H9 (cell line): Measurements from ENCODE around the gene TMEM272. TPM values are rescaled to one million over a fixed set of nuclear protein-coding genes. Genes with fewer than 3 reads are reported as not detected.

ENCODE experiments used
- DNase-seq: peaks from one replicate; pipeline ENCODE4 v3.0.0-alpha.2; 2017
- H2AFZ ChIP-seq: one replicate; pipeline ENCODE4 v1.6.1; 2013; ENCODE audit warnings: mild to moderate bottlenecking, low read length, control low read depth, moderate library complexity
- H2AK5ac ChIP-seq: 2 replicates; pipeline ENCODE4 v1.6.1; 2013; ENCODE audit warnings: low read length, control low read depth, mixed read lengths; ENCODE audit not compliant: insufficient read length
- H2BK120ac ChIP-seq: one replicate; pipeline ENCODE4 v1.6.1; 2013; ENCODE audit warnings: low read depth, mild to moderate bottlenecking, low read length, control low read depth, inconsistent platforms; ENCODE audit not compliant: poor library complexity, severe bottlenecking
- H2BK12ac ChIP-seq: 2 replicates; pipeline ENCODE4 v1.6.1; 2013; ENCODE audit warnings: low read length, control low read depth, mixed read lengths, low read depth; ENCODE audit not compliant: insufficient read length
- H2BK15ac ChIP-seq: 2 replicates; pipeline ENCODE4 v1.6.1; 2013; ENCODE audit warnings: low read depth, low read length, control low read depth
- H2BK20ac ChIP-seq: one replicate; pipeline ENCODE4 v1.6.1; 2013; ENCODE audit warnings: low read depth, mild to moderate bottlenecking, low read length, control low read depth, inconsistent platforms; ENCODE audit not compliant: poor library complexity, severe bottlenecking
- H2BK5ac ChIP-seq: 2 replicates; pipeline ENCODE4 v1.6.1; 2013; ENCODE audit warnings: low read length, control low read depth, mixed read lengths; ENCODE audit not compliant: insufficient read length
- H3K14ac ChIP-seq: 2 replicates; pipeline ENCODE4 v1.6.1; 2013; ENCODE audit warnings: low read length, control low read depth; ENCODE audit not compliant: insufficient read depth
- H3K18ac ChIP-seq: 2 replicates; pipeline ENCODE4 v1.6.1; 2013; ENCODE audit warnings: low read depth, mild to moderate bottlenecking, mixed read lengths, low read length, control low read depth; ENCODE audit not compliant: insufficient read length
- H3K23ac ChIP-seq: 2 replicates; pipeline ENCODE4 v1.6.1; 2013; ENCODE audit warnings: low read length, control low read depth, mixed read lengths, low read depth; ENCODE audit not compliant: insufficient read length
- H3K23me2 ChIP-seq: 2 replicates; pipeline ENCODE4 v1.6.1; 2013; ENCODE audit warnings: low read depth, mild to moderate bottlenecking, mixed read lengths, low read length, control low read depth; ENCODE audit not compliant: insufficient read length, poor library complexity, severe bottlenecking
- H3K27ac ChIP-seq: 2 replicates; pipeline ENCODE4 v1.5.1; 2013; ENCODE audit warnings: low read length, control low read depth, mixed read lengths, low read depth; ENCODE audit not compliant: insufficient read length
- H3K27me3 ChIP-seq: 2 replicates; pipeline ENCODE4 v1.6.1; 2013; ENCODE audit warnings: low read length, control low read depth, inconsistent platforms; ENCODE audit not compliant: insufficient read depth
- H3K4ac ChIP-seq: 2 replicates; pipeline ENCODE4 v1.6.1; 2013; ENCODE audit warnings: low read depth, mild to moderate bottlenecking, control low read depth, inconsistent platforms, low read length, moderate library complexity
- H3K4me1 ChIP-seq: 2 replicates; pipeline ENCODE4 v1.6.1; 2013; ENCODE audit warnings: low read length, control low read depth, inconsistent platforms; ENCODE audit not compliant: insufficient read depth
- H3K4me2 ChIP-seq: 2 replicates; pipeline ENCODE4 v1.6.1; 2013; ENCODE audit warnings: low read length, control low read depth, mixed read lengths; ENCODE audit not compliant: insufficient read length, insufficient read depth
- H3K56ac ChIP-seq: 2 replicates; pipeline ENCODE4 v1.6.1; 2013; ENCODE audit warnings: low read depth, mild to moderate bottlenecking, mixed read lengths, low read length, control low read depth; ENCODE audit not compliant: insufficient read length
- H3K79me1 ChIP-seq: 2 replicates; pipeline ENCODE4 v1.6.1; 2013; ENCODE audit warnings: low read depth, mild to moderate bottlenecking, moderate library complexity, low read length, control low read depth, inconsistent platforms; ENCODE audit not compliant: insufficient read depth, poor library complexity, severe bottlenecking
- H3K79me2 ChIP-seq: 2 replicates; pipeline ENCODE4 v1.6.1; 2013; ENCODE audit warnings: low read length, control low read depth, inconsistent platforms; ENCODE audit not compliant: insufficient read depth
- H3K9ac ChIP-seq: 2 replicates; pipeline ENCODE4 v1.6.1; 2013; ENCODE audit warnings: low read length, control low read depth, mixed read lengths; ENCODE audit not compliant: insufficient read length; ENCODE audit errors: extremely low read depth
- H3K9me3 ChIP-seq: one replicate; pipeline ENCODE4 v1.6.1; 2013; ENCODE audit warnings: low read depth, low read length, inconsistent platforms; ENCODE audit not compliant: control insufficient read depth
- H3T11ph ChIP-seq: one replicate; pipeline ENCODE4 v1.6.1; 2013; ENCODE audit warnings: mild to moderate bottlenecking, low read length, control low read depth, inconsistent platforms
- H4K20me1 ChIP-seq: one replicate; pipeline ENCODE4 v1.6.1; 2013; ENCODE audit not compliant: control insufficient read depth, insufficient read length, insufficient read depth
- H4K5ac ChIP-seq: 2 replicates; pipeline ENCODE4 v1.6.1; 2013; ENCODE audit warnings: low read depth, mild to moderate bottlenecking, mixed read lengths, low read length, control low read depth; ENCODE audit not compliant: insufficient read length
- H4K8ac ChIP-seq: replicated peaks from 2 replicates; pipeline ENCODE4 v1.6.1; 2013; ENCODE audit warnings: low read length, control low read depth, mixed read lengths, low read depth; ENCODE audit not compliant: insufficient read length
- H4K91ac ChIP-seq: 2 replicates; pipeline ENCODE4 v1.6.1; 2013; ENCODE audit warnings: low read depth, mild to moderate bottlenecking, moderate library complexity, mixed read lengths, low read length, control low read depth; ENCODE audit not compliant: insufficient read length
- H3K27ac Mint-ChIP-seq, 3 experiments: 2 replicates in 2 of 3; 3 replicates in 1 of 3; pipeline ENCODE4 v1.8.0; 2020 to 2021; ENCODE audit warnings: mixed read lengths in 3 of 3, mild to moderate bottlenecking in 1 of 3, moderate library complexity in 1 of 3
- H3K27me3 Mint-ChIP-seq: 2 replicates; pipeline ENCODE4 v1.8.0; 2021; ENCODE audit warnings: low read depth, mild to moderate bottlenecking, moderate library complexity, mixed read lengths
- H3K36me3 Mint-ChIP-seq, 3 experiments: 2 replicates in 2 of 3; 3 replicates in 1 of 3; pipeline ENCODE4 v1.8.0; 2020 to 2021; ENCODE audit warnings: low read depth in 3 of 3, mixed read lengths in 3 of 3; ENCODE audit not compliant: insufficient read depth in 1 of 3
- H3K4me1 Mint-ChIP-seq, 2 experiments: 2 replicates each; pipeline ENCODE4 v1.8.0; 2020; ENCODE audit warnings: mixed read lengths in 2 of 2
- H3K4me3 Mint-ChIP-seq, 2 experiments: 2 replicates in 1 of 2; 3 replicates in 1 of 2; pipeline ENCODE4 v1.8.0; 2020 to 2021; ENCODE audit warnings: mild to moderate bottlenecking in 2 of 2, mixed read lengths in 2 of 2, moderate library complexity in 1 of 2
- H3K9me3 Mint-ChIP-seq, 2 experiments: 2 replicates in 1 of 2; 3 replicates in 1 of 2; pipeline ENCODE4 v1.8.0; 2020; ENCODE audit warnings: mild to moderate bottlenecking in 2 of 2, mixed read lengths in 2 of 2, moderate library complexity in 1 of 2
- WGBS: extraction: QIAGEN DNeasy Blood & Tissue Kit; methylation state at CpG from one replicate; pipeline ENCODE4 v1.1.7; 2013; ENCODE audit warnings: missing lambda C conversion rate, low lambda C conversion rate, mixed read lengths; ENCODE audit not compliant: insufficient read length; ENCODE audit errors: extremely low coverage; 5-methylcytosine and 5-hydroxymethylcytosine counted together
- total RNA-seq: library from RNA; stranded (reverse); gene quantifications from 2 replicates; pipeline ENCODE4 v1.2.1, GENCODE V29; 2021
- TF ChIP-seq, protein P1 (sequence below): fragments of 200-600 bp; sonication (generic); conservative IDR thresholded peaks from 3 replicates; pipeline ENCODE4 v1.8.0; 2021; ENCODE audit warnings: antibody characterized with exemption, mild to moderate bottlenecking

TMEM272 gene
- total RNA-seq, 1 experiment from 2014 or later: not detected

DNA sequence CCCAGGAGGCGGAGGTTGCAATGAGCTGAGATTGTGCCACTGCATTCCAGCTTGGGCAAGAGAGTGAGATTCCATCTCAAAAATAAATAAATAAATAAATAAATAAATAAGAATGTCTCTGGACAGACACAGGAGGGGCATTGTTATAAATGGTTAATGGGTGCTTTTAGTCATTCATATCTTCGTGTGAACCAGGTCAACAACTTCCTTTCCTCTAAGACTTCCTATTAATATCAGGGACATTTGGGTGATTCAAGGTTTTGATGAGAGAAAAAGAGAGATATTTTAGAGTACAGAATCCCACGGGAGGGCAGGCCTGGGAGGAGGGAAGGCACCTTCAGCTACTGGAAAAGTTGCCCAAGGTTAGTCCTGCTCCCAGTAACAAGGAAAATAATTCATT is 64.9 kb downstream of the TMEM272 start:
- Histone ChIP-seq H4K8ac (no peak overlapping the region), H3K23me2 (no peaks in the 10 kb centered on the region), H2AK5ac (no peak overlapping the region), H4K5ac (no peak overlapping the region), H3K23ac (no peak overlapping the region), H2BK12ac (no peak overlapping the region), H3K9me3 (no peaks in the 10 kb centered on the region), H3K56ac (no peak overlapping the region), H2BK5ac (no peak overlapping the region), H3K4me2 (no peak overlapping the region), H3K9ac (no peak overlapping the region), H2BK15ac (no peak overlapping the region), H4K91ac (no peak overlapping the region), H2AFZ (no peak overlapping the region), H3K4ac (no peak overlapping the region), H3K27ac (no peak overlapping the region), H3K4me1 (no peaks in the 10 kb centered on the region), H4K20me1 (no peaks in the 10 kb centered on the region), H3T11ph (no peak overlapping the region), H3K27me3 (no peaks in the 10 kb centered on the region), H3K79me2 (no peaks in the 10 kb centered on the region), H3K79me1 (no peaks in the 10 kb centered on the region), H3K18ac (no peak overlapping the region), H3K14ac (no peak overlapping the region), H2BK120ac (no peak overlapping the region), H2BK20ac (no peak overlapping the region)
- H3K36me3 Mint-ChIP-seq: peaks cover 0 to 6% (median 0%) of the 10 kb centered on the region in 3 experiments; a peak in 2 of 7 replicates
- H3K27me3 Mint-ChIP-seq: no peaks in the 10 kb centered on the region
- no peaks in the 10 kb centered on the region for H3K9me3 Mint-ChIP-seq
- peak overlapping the region in 1 of 3 experiments; percentile 11; a peak in 2 of 7 replicates for H3K27ac Mint-ChIP-seq
- H3K4me3 Mint-ChIP-seq: no peak overlapping the region
- WGBS: no CpG with 5 or more reads among the region's 3 CpGs
- peaks cover 11 to 20% of the 10 kb centered on the region in 2 experiments for H3K4me1 Mint-ChIP-seq
- TF ChIP-seq, protein P1, sequence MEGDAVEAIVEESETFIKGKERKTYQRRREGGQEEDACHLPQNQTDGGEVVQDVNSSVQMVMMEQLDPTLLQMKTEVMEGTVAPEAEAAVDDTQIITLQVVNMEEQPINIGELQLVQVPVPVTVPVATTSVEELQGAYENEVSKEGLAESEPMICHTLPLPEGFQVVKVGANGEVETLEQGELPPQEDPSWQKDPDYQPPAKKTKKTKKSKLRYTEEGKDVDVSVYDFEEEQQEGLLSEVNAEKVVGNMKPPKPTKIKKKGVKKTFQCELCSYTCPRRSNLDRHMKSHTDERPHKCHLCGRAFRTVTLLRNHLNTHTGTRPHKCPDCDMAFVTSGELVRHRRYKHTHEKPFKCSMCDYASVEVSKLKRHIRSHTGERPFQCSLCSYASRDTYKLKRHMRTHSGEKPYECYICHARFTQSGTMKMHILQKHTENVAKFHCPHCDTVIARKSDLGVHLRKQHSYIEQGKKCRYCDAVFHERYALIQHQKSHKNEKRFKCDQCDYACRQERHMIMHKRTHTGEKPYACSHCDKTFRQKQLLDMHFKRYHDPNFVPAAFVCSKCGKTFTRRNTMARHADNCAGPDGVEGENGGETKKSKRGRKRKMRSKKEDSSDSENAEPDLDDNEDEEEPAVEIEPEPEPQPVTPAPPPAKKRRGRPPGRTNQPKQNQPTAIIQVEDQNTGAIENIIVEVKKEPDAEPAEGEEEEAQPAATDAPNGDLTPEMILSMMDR: no peak
- DNase-seq: no peak
